CD4-positive, alpha-beta T cell treated with Interleukin-15 for 1 hour (primary cell): ENCODE measurements around the gene ARAP1.
A peak's percentile ranks its signal among the peaks of the same experiment; 100 is the strongest.

ENCODE experiments used
- DNase-seq: peaks from one replicate; pipeline ENCODE4 v3.0.0-alpha.2; 2020

ARAP1 gene

DNA sequence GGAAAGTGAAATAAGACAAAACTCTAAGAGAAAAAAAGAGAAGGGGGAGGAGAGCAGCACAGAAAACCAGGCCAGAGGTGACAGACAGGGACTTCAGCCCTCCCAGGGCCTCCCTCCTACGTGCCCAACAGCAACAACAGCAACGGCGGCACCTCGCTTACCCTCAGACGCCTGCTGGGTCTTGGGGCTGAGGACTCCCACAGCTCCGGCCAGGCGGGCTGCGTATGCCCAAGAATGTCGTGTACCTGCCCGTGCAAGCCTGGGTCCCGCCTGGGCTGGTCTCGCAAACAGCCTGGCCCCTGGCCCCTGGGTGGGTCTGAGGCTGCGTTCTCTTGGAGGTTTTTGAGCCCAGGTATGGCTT is 30.5 kb downstream of the ARAP1 start:
- peak; percentile 51 for DNase-seq

DNA sequence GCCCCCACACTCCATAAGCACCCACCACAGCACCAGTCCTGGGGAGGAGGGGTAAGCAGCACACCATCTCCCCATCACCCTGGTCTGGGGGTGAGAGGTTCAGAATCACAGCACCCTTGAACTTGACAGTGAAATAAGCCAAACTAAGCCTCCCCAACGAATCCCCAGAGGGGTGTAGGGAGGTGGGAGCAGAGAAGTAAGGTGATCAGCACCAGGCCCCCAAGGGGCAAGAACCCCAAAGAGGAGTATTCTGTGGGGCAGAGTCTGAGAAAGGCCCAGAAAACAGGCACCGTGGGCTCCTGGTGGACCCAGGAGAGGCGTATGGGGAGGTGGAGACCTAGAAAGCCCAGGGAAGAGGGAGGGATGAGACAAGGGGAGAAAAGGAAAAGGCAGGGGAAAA is 30.9 kb downstream of the ARAP1 start:
- no peak for DNase-seq

DNA sequence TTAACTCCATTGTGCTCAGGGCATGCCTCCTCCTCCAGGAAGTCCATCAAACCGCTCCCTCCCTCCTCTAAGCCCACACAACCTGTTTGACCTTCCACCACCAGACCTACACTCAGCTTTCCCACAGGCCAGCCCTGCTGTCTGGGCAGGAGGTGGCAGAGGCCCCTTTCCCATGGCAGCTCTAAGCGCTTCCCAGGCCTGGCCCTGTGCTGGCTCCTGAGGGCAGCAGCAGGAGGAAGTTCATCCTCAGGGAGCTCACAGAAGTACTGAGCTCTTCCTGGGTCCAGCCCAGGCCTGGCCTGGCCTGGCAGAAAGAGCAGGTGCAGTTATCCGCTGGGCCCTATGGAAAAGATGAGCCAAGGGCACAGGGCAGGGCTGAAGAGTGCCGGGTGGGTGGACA is 31.4 kb downstream of the ARAP1 start:
- DNase-seq: no peak

DNA sequence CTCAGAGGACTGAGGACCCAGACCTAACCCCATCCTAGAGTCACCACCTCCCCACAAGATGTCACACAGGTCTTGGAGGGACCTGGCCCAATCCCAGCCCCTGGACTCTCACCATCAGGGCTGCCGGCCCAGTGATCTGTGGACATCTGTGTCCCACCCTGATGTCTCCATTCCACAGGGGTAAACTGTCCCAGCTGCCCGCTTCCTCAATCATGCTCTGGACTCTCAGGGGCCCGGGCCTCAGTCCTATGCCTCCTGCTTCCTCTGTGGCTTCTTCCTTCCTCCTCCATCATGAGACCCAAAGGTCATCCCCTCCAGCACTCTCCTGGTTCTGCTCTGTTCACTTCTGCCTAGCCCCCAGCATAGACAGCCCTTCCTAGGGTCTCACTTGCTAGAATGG is 32.2 kb downstream of the ARAP1 start:
- DNase-seq: no peak

DNA sequence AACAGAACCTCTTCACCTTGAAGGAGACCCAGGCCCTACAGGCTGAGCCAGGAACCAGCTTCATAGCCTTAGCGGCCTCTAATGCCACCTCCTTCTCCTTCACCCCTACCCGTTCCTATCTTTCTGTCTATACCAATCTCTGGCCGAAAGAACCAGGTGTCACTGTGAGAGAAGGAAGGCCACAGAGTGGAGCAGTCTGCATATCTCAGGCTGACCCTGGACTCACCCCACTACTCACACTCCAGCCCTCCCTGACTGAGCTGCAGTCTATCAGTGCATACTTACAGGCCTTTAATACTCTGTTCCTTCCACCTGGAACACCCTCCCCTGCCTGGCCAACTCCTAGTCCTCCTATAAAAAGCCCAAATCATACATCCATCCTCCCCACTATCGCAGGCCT is 32.7 kb downstream of the ARAP1 start:
- DNase-seq: no peak

DNA sequence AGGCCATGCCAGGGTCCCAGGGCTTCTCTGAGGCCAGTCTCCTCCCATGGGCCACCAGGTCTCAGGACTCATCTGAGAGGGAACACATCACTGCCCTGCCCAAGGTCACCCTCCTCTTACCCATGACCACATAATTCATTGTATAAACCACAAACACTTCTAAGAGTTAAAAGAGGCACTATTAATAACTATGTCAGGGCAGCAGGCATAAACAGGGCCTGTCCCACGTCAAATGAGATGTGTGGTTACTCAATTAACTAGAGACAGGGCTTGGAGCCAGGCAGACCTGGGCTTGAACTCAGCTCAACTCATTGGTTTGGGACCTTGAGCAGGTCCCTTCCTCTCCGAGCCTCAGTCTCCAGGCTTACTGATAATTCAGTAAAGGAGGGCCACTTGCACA is 33.1 kb downstream of the ARAP1 start:
- no peak for DNase-seq

DNA sequence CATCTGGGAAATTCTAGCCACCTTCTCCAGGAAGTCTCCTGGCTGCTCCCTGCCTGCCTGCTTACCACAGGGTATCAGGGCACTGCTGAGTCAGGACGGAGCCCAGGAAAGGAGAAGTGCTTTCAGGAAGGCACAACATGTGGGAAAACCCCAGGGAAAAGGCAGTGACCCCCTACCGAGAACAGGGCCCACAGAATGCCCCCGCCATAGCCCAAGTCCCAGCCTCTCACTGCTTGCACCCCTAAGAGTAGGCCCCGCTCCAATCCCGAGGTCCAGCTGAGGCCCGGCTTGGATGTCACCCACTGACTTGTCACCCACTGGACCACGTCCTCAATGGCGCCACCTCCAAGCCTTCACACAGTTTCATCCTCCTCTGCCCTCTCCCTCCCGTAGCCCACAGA is 34.1 kb downstream of the ARAP1 start:
- DNase-seq: peak; percentile 39

DNA sequence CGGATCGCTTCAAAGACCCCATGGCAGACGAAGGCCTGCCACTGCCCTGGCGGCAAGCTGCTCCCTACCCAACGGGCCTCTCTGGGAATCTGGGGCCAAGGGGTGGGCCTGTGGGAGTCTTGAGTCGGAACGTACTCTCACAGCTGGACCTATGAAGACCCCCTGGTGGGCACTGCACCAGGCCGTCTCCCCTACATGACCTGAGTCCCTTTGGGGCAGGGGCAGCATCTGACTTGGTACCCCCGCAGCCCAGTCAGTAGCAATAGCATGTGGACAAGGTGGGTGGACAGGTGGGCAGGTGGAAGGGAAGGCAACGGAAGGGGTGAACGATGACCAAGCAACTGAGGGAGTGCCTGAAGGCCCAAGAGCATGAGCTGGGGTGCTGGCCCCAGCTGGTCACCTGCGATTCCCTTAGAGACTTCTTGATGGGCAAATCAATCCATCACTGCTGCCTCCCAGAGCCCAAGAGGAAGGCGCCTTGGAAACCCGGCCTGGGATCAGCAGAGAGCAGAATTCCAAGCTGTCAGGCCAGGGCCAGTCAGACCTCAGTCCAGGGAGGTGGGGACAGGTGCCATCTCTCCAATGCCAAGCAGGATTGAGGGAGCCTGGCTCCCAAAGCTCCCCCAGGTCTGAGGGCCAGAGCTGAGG is 35.3 kb downstream of the ARAP1 start:
- DNase-seq: no peak

DNA sequence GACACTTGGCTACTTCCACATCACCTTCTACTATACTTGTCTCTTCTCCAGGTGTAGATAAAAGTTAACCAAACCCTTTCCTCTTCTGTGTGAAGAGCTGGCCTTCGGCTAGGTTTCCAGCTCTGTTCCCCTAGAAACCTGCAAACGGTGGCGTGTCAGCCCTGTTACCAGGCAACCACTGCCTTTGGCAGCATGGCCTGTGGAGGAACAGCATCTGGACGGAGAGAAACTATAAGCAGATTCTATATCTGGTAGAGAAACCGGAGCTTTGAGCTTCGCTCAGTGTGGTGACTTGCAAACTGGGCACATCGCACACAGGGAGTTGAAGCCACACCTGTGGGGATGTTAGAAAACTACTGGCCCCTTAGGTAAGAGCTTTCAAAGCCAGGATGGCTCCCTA is 35.9 kb downstream of the ARAP1 start:
- DNase-seq: no peak

DNA sequence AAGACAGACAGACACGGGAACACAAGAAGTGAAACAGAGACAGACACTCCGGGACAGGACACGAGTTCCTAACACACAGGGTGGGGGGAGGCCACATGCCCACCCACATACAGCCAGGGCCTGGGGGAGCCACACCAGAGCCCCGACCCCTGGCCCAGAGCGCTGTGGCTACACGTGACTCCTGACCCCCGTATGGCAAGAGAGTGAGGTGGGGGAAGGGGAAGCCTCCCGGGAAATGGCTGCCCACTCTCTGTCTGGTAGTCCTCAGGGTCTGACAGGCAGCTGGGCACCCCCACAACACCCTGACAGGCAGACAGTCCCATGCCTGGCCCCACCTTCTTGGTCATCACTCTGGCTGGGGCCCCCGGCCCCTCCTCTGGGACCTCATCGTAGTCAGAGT is 39.4 kb downstream of the ARAP1 start:
- no peak for DNase-seq

DNA sequence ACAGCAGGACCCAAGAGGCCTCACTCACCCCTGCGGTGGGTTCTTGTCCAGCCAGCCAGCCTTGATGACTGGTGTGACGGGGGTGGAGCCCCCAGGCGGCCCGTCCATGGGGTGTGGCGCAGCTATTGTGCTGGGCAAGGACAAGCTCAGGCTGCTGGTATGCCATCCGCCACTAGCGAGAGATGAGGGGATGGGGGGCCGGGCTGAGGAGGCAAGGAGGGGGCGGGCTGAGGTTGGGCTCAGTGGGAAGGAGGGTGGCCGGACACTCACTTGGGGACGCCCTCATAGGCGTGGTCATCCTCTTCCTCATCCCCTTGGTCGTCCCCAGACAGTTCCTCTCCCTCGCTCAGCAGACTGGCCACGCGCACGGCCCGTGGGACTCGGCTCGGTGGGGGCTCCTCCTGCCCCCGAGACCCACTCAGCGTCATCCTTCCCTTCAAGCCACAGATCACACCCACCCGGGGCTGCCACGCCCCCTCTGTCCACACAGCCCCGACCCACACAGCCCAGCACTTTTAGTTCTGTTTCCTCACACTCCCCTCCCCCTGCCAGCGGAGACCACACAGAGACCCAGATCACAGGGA is 39.9 kb downstream of the ARAP1 start:
- DNase-seq: peak; percentile 50

DNA sequence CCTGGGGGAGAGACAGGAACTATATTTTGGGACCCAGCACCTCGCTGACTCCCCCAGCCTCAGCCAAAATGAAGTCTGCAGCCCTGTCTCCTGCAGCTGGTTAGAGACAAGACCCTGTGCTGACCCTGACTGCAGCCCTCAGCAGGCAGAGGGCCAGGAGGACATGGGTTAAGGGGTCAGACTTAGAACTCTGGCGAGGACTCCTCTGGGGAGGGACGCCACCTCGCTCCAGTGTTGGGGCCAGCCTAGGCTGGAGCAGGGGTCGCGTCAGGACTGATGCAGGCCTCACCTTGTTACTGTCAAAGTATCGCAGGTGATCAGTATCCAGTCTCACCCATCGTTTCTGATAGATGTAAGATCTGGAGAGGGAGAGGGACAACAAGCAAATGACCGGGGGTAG is 41.1 kb downstream of the ARAP1 start:
- no peak for DNase-seq

DNA sequence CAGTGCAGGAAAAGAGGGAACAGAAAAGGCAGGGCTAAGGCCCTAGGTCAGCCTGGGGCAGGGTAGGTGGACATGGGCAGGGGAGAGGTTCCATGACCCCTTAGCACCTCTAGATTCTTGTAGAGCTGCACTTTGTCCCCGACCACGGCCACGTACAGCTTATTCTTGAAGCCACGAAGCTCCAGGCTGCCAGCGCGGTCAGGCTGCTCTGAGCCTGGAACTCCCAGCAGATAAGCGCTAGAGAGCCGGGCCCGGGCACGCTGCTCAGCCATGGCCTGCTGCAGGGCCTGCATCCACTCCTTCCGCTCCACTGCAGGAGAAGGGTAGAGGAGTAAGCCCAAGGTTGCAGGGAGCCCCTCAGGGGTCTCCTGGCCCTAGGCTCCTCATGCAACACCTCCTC is 41.9 kb downstream of the ARAP1 start:
- no peak for DNase-seq

DNA sequence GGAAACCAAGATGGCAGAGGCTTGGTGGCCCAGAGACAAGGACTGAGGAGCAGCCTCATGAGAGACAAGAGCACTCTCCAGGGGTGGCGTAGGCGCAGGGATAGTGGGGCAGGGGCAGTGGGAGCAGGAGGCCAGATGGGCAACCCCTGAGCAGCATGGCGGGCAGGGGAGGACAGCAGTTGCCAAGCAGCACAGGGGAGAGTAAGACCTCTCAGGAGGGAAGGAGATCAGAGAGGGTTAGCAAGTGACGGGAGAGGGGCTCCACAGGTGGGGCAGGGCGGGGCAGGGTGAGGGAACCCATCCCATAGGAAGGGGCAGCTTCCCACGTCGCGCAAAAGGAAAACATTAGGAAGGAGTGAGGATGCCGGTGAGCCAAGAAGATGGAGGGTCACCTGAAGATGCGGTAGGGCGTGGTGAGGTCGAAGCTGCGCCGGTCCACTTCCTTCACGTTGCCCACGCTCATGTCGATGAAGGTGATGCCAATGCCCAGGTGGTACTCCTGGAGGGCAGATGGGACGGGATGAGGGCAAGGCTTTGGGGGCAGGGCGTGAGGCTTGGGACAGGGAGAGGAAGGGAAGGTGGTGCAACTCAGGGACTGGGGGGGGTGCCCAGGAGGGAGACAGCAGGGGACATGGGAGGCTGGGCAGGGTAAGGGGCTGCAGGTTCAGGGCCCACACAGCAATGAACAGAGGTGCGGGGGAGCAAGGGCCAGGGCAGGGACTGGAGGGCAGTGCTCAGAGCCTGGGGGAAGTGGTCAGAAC is 42.5 kb downstream of the ARAP1 start:
- no peak for DNase-seq

DNA sequence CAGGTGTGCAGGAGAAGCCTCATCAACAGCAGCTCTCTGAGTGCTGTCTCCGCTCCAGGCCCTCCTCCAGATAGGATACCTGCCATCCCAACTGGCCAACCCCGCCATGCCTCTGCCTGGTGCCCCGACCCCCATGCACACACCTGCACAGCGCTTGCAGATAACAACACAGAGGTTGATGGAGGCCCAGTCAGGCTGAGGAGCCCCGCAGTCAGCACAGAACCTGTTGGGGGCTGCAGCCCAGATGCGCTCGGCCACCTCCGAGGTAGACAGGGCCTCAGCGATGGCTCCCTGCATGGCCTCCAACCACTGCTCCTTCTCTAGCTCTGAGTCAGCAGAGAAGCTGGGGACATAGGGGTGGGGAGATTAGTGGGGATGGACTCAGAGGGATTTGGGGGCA is 45.2 kb downstream of the ARAP1 start:
- no peak for DNase-seq

DNA sequence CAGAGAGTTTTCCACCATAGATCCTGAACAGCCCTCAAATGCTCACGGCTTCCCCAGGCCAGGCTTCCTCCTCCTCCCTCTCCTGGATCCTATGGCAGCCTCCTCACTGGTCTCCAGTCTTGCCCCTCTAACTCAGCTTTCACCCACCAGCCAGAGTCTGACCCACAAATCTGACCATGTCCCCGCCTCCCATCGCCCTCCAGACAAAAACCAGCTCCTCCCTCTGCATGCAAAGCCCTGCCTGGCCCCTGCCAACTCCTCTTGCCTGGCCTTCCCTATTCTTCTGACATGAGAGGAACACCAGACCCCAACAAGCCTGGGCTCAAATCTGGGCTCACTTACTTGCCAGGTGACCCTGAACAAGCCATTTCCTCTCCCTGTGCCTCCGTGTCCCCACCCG is 45.6 kb downstream of the ARAP1 start:
- DNase-seq: no peak

DNA sequence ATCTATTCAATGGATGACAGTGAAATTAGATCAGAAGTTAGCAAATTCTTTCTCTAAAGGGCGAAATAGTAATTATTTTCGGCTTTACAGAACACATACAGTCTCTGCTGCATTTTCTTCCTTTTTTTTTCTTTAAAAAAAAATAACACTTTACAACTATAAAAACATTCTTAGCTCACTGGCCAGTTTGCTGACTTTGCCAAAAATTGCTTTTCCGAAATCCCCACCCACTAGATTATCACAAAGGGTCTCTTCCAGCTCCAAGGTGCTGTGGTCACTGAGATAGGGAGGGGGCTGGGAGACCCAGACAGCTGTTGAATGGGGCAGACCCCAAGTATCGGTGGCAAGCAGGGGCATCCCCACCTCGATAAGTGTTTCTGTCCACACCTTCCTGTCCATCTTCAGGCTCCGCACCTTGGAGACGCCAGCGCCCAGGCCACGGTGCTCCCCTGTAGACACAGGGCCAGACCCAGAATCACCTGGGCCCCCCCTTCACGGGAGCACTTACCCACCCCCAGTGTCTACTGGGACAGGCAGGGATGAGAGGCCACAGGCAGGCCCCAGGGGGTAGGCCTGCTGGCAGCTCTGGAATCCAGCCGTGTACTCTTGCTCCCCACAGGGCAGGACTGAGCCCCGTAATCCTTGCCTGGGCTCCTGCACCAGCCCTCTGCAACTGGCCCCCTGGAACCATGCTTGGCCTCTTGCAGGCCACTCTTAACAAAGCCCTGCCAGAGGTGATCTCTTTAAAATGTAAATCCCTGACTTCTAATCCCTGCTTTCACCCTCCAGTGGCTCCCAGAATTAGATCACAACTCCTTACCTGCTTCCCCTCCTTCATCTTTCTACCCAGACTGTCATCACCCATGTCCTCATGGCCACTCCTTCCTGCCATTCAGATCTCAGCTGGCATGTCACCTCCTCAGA is 46.5 kb downstream of the ARAP1 start:
- DNase-seq: no peak

DNA sequence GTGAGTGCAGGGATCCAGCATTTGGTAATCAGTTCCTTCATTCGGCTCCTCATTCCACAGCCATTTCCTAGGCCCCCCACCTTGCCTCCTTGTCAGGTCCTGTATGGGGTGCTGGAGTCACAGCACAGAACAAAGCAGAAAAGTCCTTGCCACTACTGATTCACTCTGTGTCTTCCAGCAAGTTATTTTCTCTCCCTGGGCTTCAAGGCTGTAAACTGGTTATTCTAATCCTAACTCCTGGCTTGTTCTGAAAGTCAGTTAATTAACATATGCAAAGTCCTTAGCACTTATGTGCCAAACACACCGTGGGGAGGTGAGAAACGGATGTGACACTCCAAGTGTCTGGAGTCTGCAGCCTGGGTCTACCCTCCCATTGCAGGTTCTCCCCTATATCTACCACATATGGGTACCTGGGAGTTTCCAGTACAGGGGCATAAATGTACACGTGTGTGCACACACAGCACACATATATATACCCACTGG is 47.4 kb downstream of the ARAP1 start:
- DNase-seq: no peak

DNA sequence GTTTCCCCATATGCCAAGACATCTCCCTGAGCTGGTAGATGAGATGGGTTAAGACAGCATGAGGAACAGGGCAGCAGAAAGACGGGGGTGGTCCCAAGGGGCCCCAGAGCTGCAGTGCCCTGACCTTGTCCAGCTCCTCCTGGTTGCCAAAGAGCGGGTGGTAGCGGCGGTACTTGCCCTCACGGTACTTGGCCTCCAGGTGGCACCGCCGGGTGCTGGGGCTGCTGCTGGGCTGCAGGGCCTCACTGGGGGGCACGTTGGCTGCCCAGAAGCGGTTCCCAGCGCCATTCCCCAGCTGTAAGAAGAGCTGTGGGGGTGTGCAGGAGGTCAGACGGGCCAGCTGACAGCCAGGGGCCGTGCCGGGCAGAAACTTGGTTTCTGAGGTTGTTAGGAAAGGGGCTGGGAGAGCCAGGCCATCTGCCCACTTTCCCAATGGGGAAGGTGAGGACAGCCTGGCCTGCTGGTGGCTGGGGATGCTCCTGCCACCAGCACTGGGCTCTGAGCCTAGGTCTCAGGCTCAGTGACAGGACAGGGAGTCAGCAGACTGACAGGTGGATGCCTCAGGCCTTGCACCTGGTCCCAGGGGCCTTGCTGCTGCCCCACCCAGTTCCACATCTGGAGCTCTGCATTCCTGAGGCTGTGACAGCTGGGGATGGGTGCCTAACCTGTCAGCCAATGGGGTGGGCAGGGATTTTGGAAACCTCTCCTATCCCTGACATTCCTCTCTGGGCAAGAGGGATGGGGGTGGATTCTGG is 48.0 kb downstream of the ARAP1 start:
- no peak for DNase-seq

DNA sequence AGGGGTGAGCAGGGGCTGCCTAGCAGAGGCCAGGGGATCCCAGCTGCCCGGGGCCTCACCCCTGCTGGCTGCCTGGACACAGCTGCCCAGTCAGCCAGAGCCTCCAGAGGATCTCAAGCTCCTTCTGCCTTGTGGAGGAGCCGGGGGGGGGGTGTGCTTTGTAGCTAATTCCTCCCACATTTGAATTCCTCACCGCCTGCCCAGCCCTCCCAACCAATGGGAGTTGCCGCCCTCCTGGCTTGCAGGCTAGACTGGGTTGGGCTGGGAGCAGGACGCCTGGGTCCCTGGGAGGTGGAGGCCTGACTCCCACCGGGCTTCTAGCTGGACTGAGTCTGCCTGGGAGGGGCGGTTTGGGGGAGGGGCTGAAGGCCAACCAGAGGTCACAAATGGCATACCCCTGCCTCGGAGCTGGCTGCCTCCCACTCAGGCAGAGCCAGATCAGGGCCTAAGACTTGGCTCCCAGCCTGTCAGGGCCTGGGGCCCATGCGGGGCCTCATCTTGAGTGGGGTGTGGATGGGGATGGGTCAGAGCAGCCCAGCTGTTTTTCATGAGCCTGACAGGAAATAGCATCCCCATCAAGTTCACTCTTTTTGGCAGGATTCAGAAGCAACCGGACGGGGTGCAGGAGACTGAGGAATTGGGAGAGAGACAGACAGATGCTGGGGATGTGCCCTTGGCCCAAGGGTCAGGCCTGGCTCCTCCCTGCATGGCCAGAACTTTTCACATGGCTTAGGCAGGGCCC is 48.8 kb downstream of the ARAP1 start:
- no peak for DNase-seq

DNA sequence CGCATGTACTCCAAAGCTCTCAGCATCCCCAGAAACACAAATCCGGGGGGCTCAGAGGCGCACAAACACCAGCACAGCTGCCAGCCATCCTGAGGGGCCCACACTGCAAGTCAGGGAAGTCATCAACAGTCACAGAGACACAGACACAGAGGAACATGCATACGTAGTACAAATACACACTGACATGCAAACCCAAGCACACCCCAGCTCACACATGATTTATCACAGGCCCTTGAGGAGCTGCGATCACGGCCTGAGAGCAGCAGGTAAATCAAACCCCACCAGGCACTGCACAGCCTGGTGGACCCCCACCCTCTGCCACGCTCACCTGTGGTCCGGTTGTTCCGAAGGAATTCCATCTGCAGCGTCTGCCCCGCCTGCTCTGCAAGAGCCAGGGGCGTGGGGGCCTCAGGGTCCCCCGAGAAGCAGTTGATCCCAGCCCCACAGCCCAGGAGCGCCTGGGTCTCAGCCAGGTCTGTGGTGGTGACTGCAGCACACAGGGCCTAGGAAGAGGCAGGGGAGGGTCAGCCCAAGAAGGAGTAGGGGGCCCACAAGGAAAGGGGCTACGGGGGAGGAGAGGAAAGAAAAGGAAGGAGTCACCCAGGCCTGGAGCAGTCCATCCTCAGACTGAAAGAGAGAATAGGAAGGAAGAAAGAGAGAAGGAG is 49.5 kb downstream of the ARAP1 start:
- no peak for DNase-seq
